Nephron (organoid): ENCODE data around the gene RPL38.

ENCODE experiments used
- H3K27ac Mint-ChIP-seq, 3 experiments: 2 replicates each; pipeline ENCODE4 v1.8.0; 2020; ENCODE audit warnings: mixed read lengths in 3 of 3, mild to moderate bottlenecking in 2 of 3, moderate library complexity in 1 of 3
- H3K27me3 Mint-ChIP-seq: 2 replicates; pipeline ENCODE4 v1.8.0; 2021; ENCODE audit warnings: low read depth, mild to moderate bottlenecking, moderate library complexity, mixed read lengths
- H3K36me3 Mint-ChIP-seq: 2 replicates; pipeline ENCODE4 v1.8.0; 2020; ENCODE audit warnings: low read depth, mixed read lengths
- H3K4me1 Mint-ChIP-seq: 2 replicates; pipeline ENCODE4 v1.8.0; 2020; ENCODE audit warnings: mixed read lengths
- H3K4me3 Mint-ChIP-seq, 3 experiments: 2 replicates each; pipeline ENCODE4 v1.8.0; 2020; ENCODE audit warnings: mild to moderate bottlenecking in 3 of 3, mixed read lengths in 3 of 3, moderate library complexity in 2 of 3
- H3K9me3 Mint-ChIP-seq: 2 replicates; pipeline ENCODE4 v1.8.0; 2020; ENCODE audit warnings: mixed read lengths
- CTCF ChIP-seq, 3 experiments: fragments of 200-600 bp; sonication (generic); IDR thresholded peaks; one replicate each; pipeline ENCODE4 v1.5.0; 2021; ENCODE audit warnings: antibody characterized with exemption in 3 of 3; ENCODE audit not compliant: unreplicated experiment in 3 of 3

Gene RPL38

GRCh38 chr17:74203439-74204240, at the start of gene RPL38:
TSS of gene RPL38 (plus strand) at chr17:74203678. CDS start at chr17:74203956, 278 bp downstream.
- Mint-ChIP-seq H3K27me3 (peaks cover 20% of the 10 kb centered on the region), H3K9me3 (no peaks in the 10 kb centered on the region), H3K27ac (peak within 1 kb of the TSS; percentile 92 to 99 (median 98)), H3K4me1 (peaks cover 42% of the 10 kb centered on the region), H3K4me3 (peak within 1 kb of the TSS; percentile 98 to 100 (median 99)), H3K36me3 (peaks cover 32% of the 10 kb centered on the region)
- peak; percentile 85 to 96 (median 95) for TF ChIP-seq CTCF (IDR thresholded peaks at IDR 0.05; ENCODE audit: unreplicated experiment in 3 of 3)

DNA sequence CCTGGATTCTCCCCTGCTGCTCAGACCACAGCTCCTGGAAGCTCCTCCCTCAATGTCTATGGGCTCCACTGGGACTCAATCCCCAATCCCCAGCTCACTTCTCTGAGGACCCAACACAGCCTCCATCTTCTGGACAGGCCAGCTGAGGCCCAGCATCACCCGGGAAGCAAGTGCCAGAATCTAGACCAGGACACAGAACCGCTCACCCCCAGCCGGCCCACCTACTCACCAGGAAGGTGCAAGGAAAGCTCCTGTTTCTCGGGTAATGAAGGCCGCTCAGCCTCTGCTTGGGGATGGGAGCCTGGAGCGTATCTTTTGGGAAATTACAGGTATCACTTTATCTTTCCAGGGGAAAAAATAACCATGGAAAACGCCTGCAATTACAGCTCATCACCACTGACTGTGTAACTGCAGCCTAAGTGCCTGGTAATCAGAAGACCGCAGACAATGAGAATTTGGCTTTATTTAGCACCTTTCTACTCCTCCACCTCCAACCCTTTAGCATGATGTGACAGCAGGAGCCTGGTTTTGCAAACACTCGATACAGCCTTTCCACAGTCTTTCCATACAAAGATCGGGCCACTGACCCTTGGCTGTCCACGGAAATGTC, 49.6 kb upstream of the RPL38 start:
- Mint-ChIP-seq H3K9me3 (peaks cover 10% of the 10 kb centered on the region), H3K4me1 (peaks cover 15% of the 10 kb centered on the region), H3K27me3 (peaks cover 48% of the 10 kb centered on the region), H3K27ac (no peak overlapping the region), H3K4me3 (no peak overlapping the region), H3K36me3 (no peaks in the 10 kb centered on the region)
- no peak for TF ChIP-seq CTCF (IDR thresholded peaks at IDR 0.05; ENCODE audit: unreplicated experiment in 3 of 3)

- H3K36me3 Mint-ChIP-seq: no peaks in the 10 kb centered on the region
- H3K9me3 Mint-ChIP-seq: peaks cover 13% of the 10 kb centered on the region
- no peak for TF ChIP-seq CTCF (IDR thresholded peaks at IDR 0.05; ENCODE audit: unreplicated experiment in 3 of 3)
- no peak overlapping the region for H3K4me3 Mint-ChIP-seq
- no peak overlapping the region for H3K27ac Mint-ChIP-seq
- peaks cover 22% of the 10 kb centered on the region for H3K4me1 Mint-ChIP-seq
- H3K27me3 Mint-ChIP-seq: peaks cover 45% of the 10 kb centered on the region
These were observed 46.6 kb upstream of the RPL38 start for GRCh38 chr17:74156878-74157277.

DNA sequence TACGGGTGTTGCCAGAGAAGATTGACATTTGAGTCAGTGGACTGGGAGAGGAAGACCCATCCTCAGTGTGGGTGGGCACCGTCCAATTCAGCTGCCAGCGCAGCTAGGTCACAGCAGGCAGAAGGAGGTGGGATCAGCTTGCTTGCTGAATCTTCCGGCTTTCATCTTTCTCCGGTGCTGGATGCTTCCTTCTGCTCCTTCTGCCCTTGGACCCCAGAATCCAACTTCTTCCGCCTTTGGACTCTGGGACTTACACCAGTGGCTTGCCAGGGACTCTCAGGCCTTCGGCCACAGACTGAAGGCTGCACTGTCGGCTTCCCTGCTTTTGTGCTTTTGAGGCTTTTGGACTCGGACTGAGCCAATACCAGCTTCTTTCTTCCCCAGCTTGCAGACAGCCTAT, 46.1 kb upstream of the RPL38 start:
- peaks cover 13% of the 10 kb centered on the region for H3K9me3 Mint-ChIP-seq
- no peak overlapping the region for H3K27ac Mint-ChIP-seq
- no peak overlapping the region for H3K4me3 Mint-ChIP-seq
- H3K4me1 Mint-ChIP-seq: peaks cover 22% of the 10 kb centered on the region
- no peaks in the 10 kb centered on the region for H3K36me3 Mint-ChIP-seq
- TF ChIP-seq CTCF (IDR thresholded peaks at IDR 0.05; ENCODE audit: unreplicated experiment in 3 of 3): no peak
- H3K27me3 Mint-ChIP-seq: peaks cover 44% of the 10 kb centered on the region

- H3K27ac Mint-ChIP-seq: no peak overlapping the region
- H3K27me3 Mint-ChIP-seq: peaks cover 34% of the 10 kb centered on the region
- H3K4me1 Mint-ChIP-seq: peaks cover 14% of the 10 kb centered on the region
- no peaks in the 10 kb centered on the region for H3K36me3 Mint-ChIP-seq
- no peak for TF ChIP-seq CTCF (IDR thresholded peaks at IDR 0.05; ENCODE audit: unreplicated experiment in 3 of 3)
- H3K9me3 Mint-ChIP-seq: peaks cover 13% of the 10 kb centered on the region
- no peak overlapping the region for H3K4me3 Mint-ChIP-seq
These were observed 44.7 kb upstream of the RPL38 start for GRCh38 chr17:74158761-74159160.
